Measurements from ENCODE around the gene FAM181A. TPM values are rescaled to one million over a fixed set of nuclear protein-coding genes. Genes with fewer than 3 reads are reported as not detected.

Gene FAM181A
- total and polyA plus RNA-seq, 10 donors, result not detected

GRCh38 chr14:93938751-93939303 is 11.7 kb downstream of the FAM181A start:
- no peak for DNase-seq
- H3K27me3 ChIP-seq (replicated peaks in 1 of 7), result peaks cover 0 to 29% (median 10%) of the 10 kb centered on the region in 7 donors
- TF ChIP-seq POLR2AphosphoS5 (IDR thresholded peaks at IDR 0.05), result no peak
- TF ChIP-seq CTCF (IDR thresholded peaks at IDR 0.05 in 8 of 11, conservative IDR thresholded peaks at IDR 0.05 in 3 of 11), result no peak
- TF ChIP-seq POLR2A (IDR thresholded peaks at IDR 0.05), result no peak
- H3K36me3 ChIP-seq, result peaks cover 0 to 56% (median under 1%) of the 10 kb centered on the region in 6 donors
- intact Hi-C loops (cut with DNase I; ENCODE audit: low total_unique reads), result loop anchor here (2.0 to 5.0 kb wide), 2 partner anchors 62 to 198 kb away; no protein-coding TSS in a partner anchor
- WGBS, 5 donors, result 41 to 67% (median 44%) methylated on average over 17 to 46 of the region's 46 CpGs
- H3K27ac ChIP-seq, result no peak overlapping the region
- H3K4me1 ChIP-seq, result peaks cover 0 to 22% (median 15%) of the 10 kb centered on the region in 6 donors
- H3K4me3 ChIP-seq, result peak overlapping the region in 7 of 8 donors; percentile 26 to 71 (median 41)
- no peaks in the 10 kb centered on the region for H3K9me3 ChIP-seq

- TF ChIP-seq POLR2A (IDR thresholded peaks at IDR 0.05) (no peak), CTCF (IDR thresholded peaks at IDR 0.05 in 8 of 11, conservative IDR thresholded peaks at IDR 0.05 in 3 of 11) (peak; percentile 79 to 98 (median 94)), POLR2AphosphoS5 (IDR thresholded peaks at IDR 0.05) (peak in 2 of 3 donors; percentile 9 to 39)
- DNase-seq, result peak; percentile 97
- peaks cover 0 to 22% (median 15%) of the 10 kb centered on the region in 6 donors for H3K4me1 ChIP-seq
- peaks cover 0 to 56% (median 0%) of the 10 kb centered on the region in 6 donors for H3K36me3 ChIP-seq
- intact Hi-C loops (cut with DNase I; ENCODE audit: low total_unique reads), result loop anchor here (2.0 to 5.0 kb wide), 2 partner anchors 61 to 198 kb away; no protein-coding TSS in a partner anchor
- H3K4me3 ChIP-seq, result peak overlapping the region; percentile 26 to 71 (median 41)
- peaks cover 0 to 29% (median 10%) of the 10 kb centered on the region in 7 donors for H3K27me3 ChIP-seq (replicated peaks in 1 of 7)
- WGBS, 5 donors, result 7 to 10% (median 9%) methylated on average over 51 to 84 of the region's 84 CpGs
- peak overlapping the region in 2 of 8 donors; percentile 3 to 45 for H3K27ac ChIP-seq
- H3K9me3 ChIP-seq, result no peaks in the 10 kb centered on the region
Measured at GRCh38 chr14:93939304-93940229, 12.4 kb downstream of the FAM181A start.

- TF ChIP-seq CTCF (IDR thresholded peaks at IDR 0.05 in 8 of 11, conservative IDR thresholded peaks at IDR 0.05 in 3 of 11) (no peak), POLR2AphosphoS5 (IDR thresholded peaks at IDR 0.05) (no peak), POLR2A (IDR thresholded peaks at IDR 0.05) (no peak)
- Histone ChIP-seq H3K4me3 (no peak overlapping the region), H3K36me3 (peaks cover 0 to 56% (median 0%) of the 10 kb centered on the region in 6 donors), H3K9me3 (no peaks in the 10 kb centered on the region), H3K4me1 (peaks cover 0 to 22% (median 15%) of the 10 kb centered on the region in 6 donors), H3K27ac (peak overlapping the region in 2 of 8 donors; percentile 3 to 45), H3K27me3 (replicated peaks in 1 of 7) (peaks cover 0 to 29% (median 10%) of the 10 kb centered on the region in 7 donors)
- no peak for DNase-seq
- intact Hi-C loops (cut with DNase I; ENCODE audit: low total_unique reads), result no loop called here
- WGBS, 5 donors, result 74 to 90% (median 84%) methylated on average over 6 of the region's 6 CpGs
Measured at GRCh38 chr14:93940437-93940836, 13.3 kb downstream of the FAM181A start.

All from spleen (tissue), 11 donors.